Activated naive CD8-positive, alpha-beta T cell treated with anti-CD3 and anti-CD28 coated beads, Interleukin-2, amount 50 U/mL, for 16 hours (primary cell): ENCODE results near the gene AKR1D1.
"Not testable (repeated sequence)": the region's sequence is repeated elsewhere in the genome, so short reads cannot be mapped to it uniquely, and the experiment has no call there.

Source experiments
- DNase-seq: peaks from one replicate; pipeline ENCODE4 v3.0.0-alpha.2; 2020; ENCODE audit warnings: low read depth, low spot score

Gene AKR1D1

DNA sequence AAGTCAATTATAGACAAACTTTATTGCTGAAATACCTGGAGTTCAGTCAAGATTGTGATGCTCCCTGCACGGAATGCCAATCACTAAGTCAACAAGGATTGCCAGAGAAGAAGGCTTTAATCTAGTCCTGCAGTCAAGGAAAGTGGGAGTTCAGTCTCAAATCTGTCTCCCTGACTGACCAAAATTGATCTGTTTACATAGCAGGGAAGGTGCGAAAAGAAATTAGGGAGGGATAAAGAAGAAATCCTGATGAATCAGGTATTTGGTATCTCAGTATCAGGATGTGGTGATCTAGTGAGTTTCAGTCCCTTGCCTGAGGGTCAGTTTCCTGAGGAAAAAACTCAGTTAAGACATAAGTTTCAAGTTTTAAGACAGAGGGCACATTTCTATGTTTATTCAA, 2.1 kb upstream of the AKR1D1 start:
- DNase-seq = no peak

DNA sequence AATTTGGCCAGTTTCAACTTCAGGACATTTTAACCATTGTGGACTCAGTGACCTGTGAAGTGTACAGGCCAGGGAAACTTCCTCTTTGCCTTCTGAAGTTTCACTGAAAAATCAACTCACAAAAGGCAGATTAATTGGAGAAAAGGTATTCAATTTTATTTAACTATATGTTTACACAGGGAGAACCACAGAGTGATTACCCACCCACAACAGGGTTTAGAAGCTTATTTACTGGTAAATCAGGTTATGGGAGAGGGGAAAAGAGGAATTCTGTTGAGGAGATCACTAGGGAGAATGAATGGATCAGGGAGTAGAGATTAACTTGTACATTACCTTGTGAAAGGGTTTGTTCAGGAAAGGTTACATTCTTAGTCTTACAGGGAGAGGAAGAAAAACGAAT, 1.7 kb upstream of the AKR1D1 start:
- no peak for DNase-seq

DNA sequence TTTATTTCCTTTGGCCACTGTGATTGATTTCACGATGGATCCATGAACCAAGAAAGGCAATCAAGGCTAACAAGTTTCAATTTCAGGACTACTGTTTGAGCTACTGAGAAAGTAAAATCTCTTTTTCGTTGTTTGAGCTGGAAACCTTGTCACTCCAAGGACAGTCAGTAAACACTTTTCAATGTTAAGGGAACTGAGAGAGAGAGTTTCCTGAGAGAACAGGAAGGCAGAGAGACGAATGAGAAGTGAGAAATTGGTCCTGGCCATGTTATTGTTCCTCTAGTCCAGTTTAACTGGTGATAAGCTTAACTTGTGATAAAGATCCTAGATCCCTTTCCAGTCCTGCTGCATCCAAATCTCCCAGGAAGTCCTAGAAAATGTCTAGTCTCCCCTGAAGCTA, 909 bp upstream of the AKR1D1 start:
- DNase-seq = no peak

DNA sequence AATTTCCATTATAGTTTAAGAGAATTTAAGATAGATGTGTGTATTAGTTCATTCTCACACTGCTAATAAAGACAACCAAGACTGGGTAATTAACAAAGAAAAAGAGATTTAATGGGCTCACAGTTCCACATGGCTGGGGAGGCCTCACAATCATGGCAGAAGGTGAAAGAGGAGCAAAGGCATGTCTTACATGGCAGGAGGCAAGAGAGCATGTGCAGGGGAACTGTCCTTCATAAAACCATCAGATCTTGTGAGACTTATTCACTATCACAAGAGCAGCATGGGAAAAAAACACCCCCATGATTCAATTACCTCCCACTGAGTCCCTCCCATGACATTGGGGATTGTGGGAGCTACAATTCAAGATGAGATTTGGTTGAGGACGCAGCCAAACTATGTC, 473 bp upstream of the AKR1D1 start:
- DNase-seq = not testable (repeated sequence)

DNA sequence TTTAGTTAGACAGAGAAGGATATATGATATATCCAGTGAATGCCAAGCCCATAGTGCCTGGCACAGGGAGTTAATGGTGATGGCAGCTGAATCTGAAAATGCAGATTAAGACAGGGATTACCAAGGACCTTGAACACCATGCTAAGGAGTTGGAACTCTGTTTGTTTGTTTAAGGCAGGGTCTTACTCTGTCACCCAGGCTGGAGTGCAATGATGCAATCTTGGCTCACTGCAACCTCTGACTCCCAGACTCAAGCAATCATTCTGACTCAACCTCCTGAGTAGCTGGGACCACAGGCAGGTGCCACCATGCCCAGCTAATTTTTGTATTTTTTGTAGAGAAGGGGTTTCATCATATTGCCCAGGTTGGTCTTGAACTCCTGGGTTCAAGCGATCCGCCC, 1.6 kb downstream of the AKR1D1 start:
- DNase-seq = no peak

DNA sequence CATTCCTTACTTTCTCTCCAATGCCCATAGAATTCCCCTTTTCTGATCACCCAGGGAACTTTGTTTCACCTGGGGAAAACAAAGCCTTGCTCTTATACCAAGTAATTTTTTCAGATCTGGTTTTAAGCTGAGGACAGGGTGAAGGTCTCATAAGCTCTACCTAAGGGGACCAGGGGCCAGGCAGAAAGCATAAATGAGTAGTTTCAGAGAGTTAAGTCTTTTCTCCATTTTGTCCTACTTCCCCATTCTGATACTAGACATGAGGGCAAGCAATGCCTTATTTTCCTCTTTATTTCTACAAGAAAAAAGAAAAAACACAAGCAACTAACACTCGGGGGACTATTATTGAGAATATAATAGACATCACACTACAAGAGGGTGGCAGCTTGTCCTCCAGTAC, 2.9 kb downstream of the AKR1D1 start:
- DNase-seq = no peak

DNA sequence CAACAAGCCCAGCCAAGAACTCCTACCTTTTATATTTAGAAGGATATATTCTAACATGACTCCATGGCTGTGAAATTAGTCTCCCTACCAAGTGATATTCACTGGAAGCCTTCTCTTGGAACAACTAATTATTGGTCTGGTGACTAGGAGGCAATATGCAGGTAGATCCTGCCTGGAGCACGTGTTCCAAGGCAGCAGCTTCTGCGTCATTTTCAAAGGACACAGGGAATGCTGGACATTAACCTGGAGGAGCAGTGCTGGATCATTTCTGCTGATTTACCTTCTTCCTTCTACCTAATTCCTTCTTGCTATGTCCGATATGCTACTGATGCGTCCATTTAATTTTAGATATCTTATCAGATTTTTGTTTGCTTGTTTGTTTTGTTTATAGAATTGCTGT, 5.6 kb downstream of the AKR1D1 start:
- no peak for DNase-seq

DNA sequence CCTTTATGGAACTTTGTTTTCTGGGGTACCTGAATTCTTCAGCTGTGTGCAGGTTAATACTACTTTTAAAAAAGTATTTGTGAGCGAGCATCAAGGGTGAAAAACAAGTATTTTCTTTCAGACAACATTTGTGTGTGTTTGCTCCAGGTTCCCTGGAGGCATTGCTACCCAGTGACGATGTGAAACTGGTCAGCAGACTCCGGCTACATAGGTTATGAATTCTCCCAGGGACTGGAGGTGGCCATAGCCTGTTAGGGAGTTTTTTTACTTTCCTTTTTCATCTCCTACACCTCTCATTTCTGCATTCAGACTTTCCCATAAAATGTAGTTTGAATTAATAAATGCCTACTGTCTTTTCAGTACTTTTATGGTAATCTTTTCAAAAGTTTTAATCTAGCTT, 7.6 kb downstream of the AKR1D1 start:
- no peak for DNase-seq

DNA sequence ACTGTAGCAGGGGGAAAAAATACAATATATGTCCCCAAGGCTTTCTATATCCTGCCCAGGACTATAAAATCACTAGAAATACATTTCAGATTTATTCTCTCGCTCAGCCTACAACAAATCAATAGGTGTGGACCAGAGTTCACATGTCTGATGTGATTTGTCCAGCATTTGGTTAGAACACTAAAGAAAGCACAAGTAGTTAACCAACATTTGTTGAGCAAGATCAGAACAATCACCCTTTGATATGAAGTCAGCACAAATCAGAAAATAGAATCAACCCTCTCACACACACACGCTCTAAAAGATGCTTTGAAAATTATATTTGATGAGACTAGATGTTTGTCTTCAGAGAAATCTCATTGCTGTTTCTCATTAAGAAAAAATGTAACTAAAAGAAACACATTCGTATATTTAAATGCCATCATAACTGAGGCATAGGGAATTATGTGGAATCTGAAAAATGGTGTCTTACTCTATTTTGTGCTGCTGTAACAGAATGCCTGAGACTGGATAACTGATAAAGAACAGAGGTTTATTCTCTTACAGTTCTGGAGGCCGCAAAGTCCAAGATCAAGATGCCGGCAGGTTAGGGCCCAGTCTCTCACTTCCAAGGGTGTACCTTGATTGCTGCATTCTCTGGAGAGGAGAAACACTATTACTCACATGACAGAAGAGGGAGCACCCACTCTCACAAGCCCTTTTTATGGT, 10.5 kb downstream of the AKR1D1 start:
- no peak for DNase-seq

DNA sequence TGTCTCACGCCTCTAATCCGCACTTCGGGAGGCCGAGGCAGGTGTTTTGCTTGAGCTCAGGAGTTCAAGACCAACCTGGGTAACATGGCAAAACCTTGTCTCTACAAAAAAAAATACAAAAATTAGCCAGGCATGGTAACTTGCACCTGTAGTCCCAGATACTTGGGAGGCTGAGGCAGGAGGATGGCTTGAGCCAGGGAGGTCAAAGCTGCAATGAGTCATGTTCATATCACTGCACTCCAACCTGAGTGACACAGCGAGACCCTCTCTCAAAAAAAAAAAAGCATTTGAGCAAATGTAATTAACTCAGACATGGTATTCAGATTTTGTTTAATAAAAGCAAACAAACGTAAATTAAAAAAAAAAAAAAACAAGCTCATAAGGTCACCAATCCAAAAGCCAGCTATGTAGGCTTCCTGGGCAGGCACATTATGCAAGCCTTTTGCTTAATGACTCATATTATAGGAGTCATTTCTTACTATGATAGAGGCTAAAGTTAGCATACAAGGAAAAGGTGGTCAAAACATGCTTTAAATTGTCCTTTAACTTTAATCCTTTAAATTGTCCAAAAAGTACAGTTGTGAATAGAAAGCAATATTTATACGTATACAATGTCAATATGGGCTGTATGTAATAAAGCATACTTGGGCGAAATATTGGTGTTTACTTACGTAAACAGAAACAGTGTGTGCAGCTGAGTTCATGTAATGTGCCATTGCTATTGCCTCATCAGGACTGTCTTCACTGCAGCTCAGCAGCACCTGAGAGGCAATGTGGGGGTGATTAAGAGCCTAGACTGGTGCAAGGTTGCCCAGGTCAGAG, 13.0 kb downstream of the AKR1D1 start:
- no peak for DNase-seq

DNA sequence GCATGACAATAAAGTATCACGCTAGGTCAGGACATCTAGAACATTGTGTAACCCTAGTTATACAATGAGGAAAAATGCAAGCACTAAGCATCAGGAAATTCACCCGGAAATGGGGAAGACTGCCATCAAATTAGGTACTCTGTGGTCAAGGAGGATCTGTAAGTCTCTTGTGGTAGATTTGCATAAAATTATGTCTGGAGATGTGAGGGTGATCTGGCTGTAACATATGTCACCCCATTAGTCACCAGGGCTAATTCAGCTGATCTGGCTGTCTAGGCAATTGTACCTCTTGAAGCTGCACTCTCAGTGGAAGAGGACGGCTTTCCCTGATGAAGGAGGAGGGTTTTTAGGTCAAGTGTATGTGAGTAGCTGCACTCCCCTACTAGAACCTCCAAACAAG, 14.8 kb downstream of the AKR1D1 start:
- no peak for DNase-seq

DNA sequence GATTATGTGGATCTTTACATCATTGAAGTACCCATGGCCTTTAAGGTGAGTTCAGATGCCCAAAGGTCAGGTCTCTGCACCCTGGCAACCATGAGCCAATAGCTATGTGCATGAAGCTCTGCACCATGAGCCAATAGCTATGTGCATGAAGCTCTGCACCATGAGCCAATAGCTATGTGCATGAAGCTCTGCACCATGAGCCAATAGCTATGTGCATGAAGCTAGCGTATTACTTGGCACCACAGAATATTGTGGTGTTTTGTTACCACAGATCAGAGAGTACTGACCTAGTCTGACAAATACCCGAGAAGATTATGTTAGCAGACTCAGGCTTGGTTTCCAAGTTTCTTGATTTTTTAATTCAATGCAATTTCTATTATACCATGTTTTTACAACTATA, 15.6 kb downstream of the AKR1D1 start:
- DNase-seq = not testable (repeated sequence)

DNA sequence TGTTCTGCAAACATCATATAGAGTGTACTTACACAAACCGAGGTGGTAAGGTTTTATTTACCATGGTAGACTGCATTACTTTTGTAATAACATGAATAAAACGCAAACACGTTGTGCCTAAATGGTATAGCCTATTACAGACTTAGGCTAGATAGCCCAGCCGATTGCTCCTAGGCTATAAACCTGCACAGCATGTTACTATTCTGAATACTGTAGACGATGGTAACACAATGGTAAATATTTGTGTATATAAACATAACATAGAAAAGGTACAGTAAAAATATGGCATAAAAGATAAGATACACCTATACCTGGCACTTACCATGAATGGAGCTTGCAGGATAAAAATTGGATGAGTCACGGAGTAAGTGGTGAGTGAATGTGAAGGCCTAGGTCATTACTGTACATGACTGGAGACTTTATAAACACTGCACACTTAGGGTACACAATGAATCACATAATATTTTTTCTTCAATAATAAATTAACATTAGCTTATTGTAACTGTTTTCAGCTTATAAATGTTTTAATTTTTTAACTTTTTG, 16.3 kb downstream of the AKR1D1 start:
- no peak for DNase-seq

DNA sequence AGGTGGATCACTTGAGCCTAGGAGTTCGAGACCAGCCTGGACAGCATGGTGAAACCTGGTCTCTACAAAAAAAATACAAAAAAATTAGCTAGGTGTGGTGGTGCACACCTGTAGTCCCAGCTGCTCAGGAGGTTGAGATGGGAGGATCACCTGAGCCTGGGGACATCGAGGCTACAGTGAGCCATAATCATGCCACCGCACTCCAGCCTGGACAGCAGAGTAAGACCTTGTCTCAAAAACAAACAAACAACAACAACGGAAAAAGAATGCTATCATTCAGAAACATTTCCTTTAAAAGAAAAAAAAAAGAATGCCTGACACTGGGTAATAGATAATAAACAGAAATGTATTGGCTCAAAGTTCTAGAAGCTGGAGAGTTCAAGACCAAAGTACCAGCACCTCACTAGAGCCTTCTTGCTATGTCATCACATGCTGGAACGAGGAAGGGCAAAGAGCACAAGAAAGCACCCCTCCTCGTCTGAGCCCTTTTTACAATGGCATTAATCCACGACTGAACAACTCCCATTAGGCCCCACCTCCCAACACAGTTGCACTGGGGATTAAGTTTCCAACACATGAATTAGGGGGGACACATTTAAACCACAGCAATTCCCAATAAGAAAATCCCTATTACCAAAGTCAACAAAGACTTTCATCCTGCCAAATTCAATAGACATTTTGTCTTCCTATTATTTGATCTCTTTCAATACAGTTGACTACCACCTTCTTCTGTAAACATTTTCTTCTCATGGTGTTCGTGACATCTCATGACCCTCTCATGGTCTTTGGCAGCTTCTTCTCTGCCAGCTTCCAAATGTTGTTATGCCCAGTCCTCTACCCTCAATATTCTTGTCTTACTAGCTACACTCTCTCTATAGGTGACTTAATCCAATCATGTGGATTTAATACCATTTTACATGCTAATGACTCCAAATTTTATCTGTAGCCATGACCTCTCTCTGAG, 20.0 kb downstream of the AKR1D1 start:
- DNase-seq = no peak

DNA sequence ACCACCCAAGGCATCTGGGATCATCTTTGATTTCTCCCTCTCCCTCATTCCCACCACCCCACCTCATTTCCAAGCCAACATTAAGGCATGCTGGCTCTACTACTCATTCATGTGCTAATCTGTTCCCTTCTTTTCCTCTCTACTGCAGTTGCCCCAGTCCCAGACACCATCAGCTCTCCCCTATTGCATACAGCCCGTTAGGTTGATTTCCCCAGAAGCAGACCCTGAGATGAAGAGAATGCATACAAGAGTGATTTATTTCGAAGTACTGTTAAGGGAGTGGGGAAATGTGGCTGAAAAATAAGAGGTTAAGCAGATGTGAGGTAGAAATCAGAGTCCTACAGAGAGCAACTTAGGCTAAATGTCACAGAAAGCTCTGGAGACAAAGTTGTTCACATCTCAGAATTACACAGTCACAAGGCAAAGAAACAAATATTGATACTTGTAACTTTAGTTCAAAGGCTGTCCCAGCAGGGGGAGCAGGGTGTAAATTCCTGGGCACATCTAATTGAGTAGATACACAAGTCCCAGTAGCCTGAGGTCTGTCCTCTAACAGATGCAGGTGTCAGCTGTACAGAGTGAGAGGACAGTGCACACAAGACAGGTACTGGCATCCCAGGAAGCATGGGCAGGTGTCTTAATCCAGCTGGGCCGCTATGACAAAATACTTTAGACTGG, 20.9 kb downstream of the AKR1D1 start:
- no peak for DNase-seq

DNA sequence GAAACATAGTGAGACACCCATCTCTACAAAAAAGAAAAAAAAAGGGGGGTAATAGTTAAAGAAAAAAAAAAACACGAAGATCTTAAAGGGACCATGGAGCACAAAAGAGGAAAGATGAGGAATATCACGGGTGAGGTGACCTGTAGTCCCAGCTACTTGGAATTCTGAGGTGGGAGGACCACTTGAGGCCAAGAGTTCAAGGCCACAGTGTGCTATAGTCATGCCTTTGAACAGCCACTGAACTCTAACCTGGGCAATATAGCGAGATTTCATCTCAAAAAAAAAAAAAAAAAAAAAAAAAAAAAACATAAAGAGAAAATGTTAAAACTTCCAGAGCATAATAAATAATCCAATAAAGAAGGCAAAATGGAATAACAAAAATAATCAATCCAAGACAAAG, 23.6 kb downstream of the AKR1D1 start:
- no peak for DNase-seq

DNA sequence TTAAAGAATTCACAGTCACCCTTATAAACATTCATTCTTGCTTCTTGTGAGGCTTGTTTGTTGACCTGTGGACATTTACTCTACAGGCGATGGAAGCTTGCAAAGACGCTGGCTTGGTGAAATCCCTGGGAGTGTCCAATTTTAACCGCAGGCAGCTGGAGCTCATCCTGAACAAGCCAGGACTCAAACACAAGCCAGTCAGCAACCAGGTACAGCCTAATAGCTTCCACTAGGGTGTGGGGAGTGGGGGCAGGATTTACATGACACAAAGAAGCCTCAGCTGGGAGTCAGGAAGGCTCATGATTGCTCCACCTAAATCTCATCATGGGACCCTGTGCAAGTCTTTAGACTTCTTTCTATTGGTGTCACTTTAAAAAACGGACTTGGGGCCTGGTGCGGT, 29.0 kb downstream of the AKR1D1 start:
- no peak for DNase-seq

DNA sequence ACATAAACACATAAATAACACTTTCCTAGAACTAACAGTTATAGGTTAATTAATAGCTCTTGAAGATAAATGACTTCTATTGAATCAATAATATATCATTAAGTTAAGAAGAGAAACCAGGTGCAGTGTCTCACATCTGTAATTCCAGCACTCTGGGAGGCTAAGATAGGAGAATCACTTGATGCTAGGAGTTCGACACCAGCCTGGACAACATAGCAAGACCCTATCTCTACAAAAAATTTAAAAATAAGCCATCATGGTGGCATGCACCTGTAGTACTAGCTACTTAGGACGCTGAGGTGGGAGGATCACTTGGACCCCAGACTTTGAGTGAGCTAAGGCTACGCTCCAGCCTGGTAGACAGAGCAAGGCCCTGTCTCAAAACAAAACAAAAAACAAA, 38.8 kb downstream of the AKR1D1 start:
- no peak for DNase-seq

DNA sequence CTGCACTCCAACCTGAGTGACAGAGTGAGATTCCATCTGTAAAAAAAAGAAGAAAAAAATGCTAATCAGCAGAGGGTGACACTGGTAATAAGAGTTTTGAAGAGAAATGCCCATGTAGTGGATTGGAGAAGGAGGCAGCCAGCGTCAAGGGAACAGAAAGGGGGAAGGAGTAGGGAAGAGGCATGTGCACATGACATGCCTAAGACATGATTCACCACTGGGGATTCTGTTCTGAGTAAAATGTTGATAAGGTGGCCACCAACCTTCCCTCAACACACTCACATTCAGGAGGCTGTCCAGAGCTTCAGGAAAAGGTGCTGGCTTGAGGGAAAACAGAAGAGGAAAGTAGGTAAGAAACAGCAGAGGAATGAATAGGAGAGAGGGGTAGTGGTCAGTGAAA, 39.9 kb downstream of the AKR1D1 start:
- DNase-seq = no peak

DNA sequence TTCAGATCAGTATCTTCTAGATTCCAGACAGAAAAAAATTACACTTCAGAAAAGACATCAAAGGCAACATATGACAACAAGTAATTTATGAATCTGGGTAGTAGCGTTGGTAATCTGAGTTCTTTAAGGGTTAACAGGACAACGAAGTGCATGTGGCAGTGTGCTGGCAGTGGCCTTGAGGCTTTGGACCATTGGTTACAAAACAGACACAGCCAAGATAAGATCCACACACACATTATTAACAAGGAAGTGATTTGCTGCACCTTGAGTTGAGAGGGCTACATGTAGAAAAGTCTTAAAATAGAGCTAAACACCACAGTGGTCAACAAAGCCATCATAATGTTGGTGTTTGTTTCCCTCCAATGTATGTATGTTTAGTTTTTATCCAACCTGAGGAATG, 40.6 kb downstream of the AKR1D1 start:
- no peak for DNase-seq

DNA sequence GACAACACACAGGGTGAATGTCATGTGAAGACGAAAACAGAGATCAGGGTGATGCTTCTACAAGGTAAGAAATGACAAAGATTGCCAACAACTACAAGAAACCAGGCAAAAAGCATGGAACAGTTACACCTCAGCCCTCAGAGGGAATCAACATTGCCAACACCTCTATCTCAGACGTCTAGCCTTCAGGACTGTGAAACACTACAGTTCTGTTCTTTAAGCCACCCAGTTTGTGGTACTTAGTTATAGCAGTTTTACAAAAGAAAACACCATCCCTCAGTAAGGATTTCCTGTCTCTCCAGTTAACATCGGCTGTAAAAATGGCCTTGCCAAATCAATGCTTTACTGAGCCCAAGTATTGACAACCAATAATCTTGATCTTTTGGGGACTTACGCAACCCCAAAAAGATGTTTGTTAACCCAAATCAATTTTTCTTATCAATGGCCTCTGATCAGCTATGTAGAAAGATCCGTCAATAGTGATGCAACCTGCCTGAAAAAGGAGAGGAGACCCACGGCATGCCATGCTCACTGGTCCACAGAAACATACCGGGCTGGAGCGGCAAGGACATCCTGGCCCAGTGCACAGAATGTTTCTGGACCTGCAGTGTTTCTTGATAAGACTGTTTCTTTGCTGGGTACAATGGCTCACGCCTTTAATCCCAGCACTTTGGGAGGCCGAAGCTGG, 44.0 kb downstream of the AKR1D1 start:
- DNase-seq = no peak
